Measurements from ENCODE around the gene CELF1. TPM values are rescaled to one million over a fixed set of nuclear protein-coding genes. Genes with fewer than 3 reads are reported as not detected.

CELF1 gene
- total and polyA plus RNA-seq, 9 of the 15 experiments (the other 6 are each of a cell fraction or from before 2014, with no cell fraction given): 11.3 to 142 (median 77.4) TPM

GRCh38 chr11:47552566-47553405 lies at the start of gene CELF1 (continued):
- TF ChIP-seq SMAD1 (IDR thresholded peaks at IDR 0.05; ENCODE audit: low read depth, low read length, partially characterized antibody) (peak; percentile 27), MBD2 (IDR thresholded peaks at IDR 0.05; ENCODE audit: borderline replicate concordance, low read depth) (peak; percentile 46; the same call in 1 of the 2 replicates), MLLT1 (IDR thresholded peaks at IDR 0.05) (peak in 1 of 2 experiments; percentile 30; a peak in 2 of 4 replicates), EP400 (IDR thresholded peaks at IDR 0.05) (peak; percentile 83), MTA3 (IDR thresholded peaks at IDR 0.05; ENCODE audit: borderline replicate concordance) (peak; percentile 59; the same call in 1 of the 2 replicates), ATF1 (CRISPR knock-in tag; IDR thresholded peaks at IDR 0.05) (no peak), ATF1 (tag; IDR thresholded peaks at IDR 0.05) (peak; percentile 85), ZMIZ1 (IDR thresholded peaks at IDR 0.05; ENCODE audit: low read depth in 2 of 2, low read length in 2 of 2) (no peak; a peak in 1 of 4 replicates), POLR2AphosphoS5 (IDR thresholded peaks at IDR 0.05; ENCODE audit: control insufficient read depth, insufficient read depth, low read depth, low read length) (peak; percentile 69), HLTF (IDR thresholded peaks at IDR 0.05) (0 out of 2 replicates have a peak, but pooled peaks have one; percentile 14), RB1 (IDR thresholded peaks at IDR 0.05; ENCODE audit: low read depth) (peak; percentile 98), TBP (optimal IDR thresholded peaks at IDR 0.05; ENCODE audit: low read depth, low read length) (peak; percentile 54), NCOR1 (IDR thresholded peaks at IDR 0.05) (0 out of 2 replicates have a peak, but pooled peaks have one; percentile 25), TCFL5 (CRISPR knock-in tag; conservative IDR thresholded peaks at IDR 0.05) (no peak), SAP30 (IDR thresholded peaks at IDR 0.05; ENCODE audit: borderline replicate concordance, insufficient read depth, low read depth, low read length, poor library complexity, severe bottlenecking) (peak; percentile 73)
- TF ChIP-seq, protein P1, sequence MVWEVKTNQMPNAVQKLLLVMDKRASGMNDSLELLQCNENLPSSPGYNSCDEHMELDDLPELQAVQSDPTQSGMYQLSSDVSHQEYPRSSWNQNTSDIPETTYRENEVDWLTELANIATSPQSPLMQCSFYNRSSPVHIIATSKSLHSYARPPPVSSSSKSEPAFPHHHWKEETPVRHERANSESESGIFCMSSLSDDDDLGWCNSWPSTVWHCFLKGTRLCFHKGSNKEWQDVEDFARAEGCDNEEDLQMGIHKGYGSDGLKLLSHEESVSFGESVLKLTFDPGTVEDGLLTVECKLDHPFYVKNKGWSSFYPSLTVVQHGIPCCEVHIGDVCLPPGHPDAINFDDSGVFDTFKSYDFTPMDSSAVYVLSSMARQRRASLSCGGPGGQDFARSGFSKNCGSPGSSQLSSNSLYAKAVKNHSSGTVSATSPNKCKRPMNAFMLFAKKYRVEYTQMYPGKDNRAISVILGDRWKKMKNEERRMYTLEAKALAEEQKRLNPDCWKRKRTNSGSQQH (CRISPR knock-in tag; IDR thresholded peaks at IDR 0.05): peak; percentile 85; the same call in 1 of the 2 replicates
- TF ChIP-seq, protein P2, sequence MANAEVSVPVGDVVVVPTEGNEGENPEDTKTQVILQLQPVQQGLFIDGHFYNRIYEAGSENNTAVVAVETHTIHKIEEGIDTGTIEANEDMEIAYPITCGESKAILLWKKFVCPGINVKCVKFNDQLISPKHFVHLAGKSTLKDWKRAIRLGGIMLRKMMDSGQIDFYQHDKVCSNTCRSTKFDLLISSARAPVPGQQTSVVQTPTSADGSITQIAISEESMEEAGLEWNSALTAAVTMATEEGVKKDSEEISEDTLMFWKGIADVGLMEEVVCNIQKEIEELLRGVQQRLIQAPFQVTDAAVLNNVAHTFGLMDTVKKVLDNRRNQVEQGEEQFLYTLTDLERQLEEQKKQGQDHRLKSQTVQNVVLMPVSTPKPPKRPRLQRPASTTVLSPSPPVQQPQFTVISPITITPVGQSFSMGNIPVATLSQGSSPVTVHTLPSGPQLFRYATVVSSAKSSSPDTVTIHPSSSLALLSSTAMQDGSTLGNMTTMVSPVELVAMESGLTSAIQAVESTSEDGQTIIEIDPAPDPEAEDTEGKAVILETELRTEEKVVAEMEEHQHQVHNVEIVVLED (CRISPR knock-in tag; IDR thresholded peaks at IDR 0.05): peak; percentile 99
- TF ChIP-seq, protein P3, sequence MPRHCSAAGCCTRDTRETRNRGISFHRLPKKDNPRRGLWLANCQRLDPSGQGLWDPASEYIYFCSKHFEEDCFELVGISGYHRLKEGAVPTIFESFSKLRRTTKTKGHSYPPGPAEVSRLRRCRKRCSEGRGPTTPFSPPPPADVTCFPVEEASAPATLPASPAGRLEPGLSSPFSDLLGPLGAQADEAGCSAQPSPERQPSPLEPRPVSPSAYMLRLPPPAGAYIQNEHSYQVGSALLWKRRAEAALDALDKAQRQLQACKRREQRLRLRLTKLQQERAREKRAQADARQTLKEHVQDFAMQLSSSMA (CRISPR knock-in tag; IDR thresholded peaks at IDR 0.05): no peak
